Measurements from ENCODE around the gene NAA15.

DNA sequence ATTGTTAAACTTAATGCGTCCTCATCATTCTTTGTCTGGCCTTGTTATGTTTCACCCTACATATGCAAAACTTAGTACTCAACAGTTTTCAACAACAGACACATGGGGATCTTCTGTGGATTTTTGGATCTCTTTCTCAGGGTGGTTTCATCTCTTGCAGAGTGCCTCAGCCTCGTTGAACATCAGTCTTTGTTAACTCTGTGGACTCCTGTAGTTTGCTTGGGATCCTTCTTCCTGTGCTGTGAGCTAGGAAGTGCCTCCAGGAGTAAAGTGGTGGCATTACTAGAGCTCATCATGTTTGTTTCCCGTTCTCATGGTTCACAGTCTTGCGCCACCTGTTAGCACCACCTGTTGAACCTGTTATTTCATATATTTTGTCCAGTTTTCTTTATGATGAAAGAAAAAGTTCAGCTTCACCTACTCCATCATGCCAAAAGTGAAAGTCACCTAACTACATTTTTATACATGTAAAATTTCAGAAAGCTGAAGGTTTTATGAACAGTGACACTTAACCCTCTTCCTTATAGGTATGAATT, 28.4 kb downstream of the NAA15 start:
- TF ChIP-seq, protein P1, sequence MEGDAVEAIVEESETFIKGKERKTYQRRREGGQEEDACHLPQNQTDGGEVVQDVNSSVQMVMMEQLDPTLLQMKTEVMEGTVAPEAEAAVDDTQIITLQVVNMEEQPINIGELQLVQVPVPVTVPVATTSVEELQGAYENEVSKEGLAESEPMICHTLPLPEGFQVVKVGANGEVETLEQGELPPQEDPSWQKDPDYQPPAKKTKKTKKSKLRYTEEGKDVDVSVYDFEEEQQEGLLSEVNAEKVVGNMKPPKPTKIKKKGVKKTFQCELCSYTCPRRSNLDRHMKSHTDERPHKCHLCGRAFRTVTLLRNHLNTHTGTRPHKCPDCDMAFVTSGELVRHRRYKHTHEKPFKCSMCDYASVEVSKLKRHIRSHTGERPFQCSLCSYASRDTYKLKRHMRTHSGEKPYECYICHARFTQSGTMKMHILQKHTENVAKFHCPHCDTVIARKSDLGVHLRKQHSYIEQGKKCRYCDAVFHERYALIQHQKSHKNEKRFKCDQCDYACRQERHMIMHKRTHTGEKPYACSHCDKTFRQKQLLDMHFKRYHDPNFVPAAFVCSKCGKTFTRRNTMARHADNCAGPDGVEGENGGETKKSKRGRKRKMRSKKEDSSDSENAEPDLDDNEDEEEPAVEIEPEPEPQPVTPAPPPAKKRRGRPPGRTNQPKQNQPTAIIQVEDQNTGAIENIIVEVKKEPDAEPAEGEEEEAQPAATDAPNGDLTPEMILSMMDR (IDR thresholded peaks at IDR 0.05; ENCODE audit: low read length): 0 out of 2 replicates have a peak, but pooled peaks have one; percentile 5
- TF ChIP-seq EZH2 (IDR thresholded peaks at IDR 0.05; ENCODE audit: borderline replicate concordance, low read length): no peak

Data from OCI-LY1 (cell line).